ENCODE measurements around the gene B4GALNT4.

DNA sequence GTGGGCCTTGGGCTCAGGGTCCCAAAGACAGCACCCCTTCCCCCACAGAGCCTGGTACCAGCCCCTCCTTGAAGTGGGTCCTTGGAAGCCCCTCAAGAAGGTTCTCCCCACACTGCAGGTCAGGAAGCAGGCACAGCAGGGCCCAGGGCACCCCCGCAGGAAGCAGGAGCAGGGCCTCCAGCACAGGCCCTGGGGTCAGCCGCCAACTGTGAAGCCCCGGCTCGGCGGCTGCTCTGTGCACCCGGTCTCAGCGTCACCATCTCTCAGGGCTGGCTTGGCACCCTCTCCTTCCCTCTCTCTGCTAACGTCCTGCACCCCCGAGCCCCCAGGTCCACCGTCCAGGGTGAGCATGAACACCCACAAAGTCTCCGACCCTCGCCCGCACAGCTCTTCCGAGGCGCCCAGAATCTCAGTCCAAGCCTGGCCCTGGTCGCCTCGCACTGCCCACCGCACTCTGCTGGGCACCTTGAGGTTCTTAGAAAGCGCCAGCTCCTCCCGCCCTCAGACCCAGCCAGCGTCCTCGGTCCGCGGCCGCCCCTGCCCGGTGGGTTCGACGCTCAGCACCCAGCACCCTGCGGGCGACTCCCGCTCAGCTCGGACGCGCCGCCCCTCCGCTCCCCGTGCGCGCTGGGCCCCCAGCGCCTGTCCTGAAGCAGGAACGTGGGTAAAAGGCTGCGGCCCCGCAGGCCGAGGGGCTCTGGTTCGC lies 46.9 kb downstream of the B4GALNT4 start:
- no peak for TF ChIP-seq CTCF (conservative IDR thresholded peaks at IDR 0.05)
- no peak for TF ChIP-seq EZH2 (IDR thresholded peaks at IDR 0.05; ENCODE audit: low read depth)
